ENCODE data around the gene ANKS3. TPM values are rescaled to one million over a fixed set of nuclear protein-coding genes. Genes with fewer than 3 reads are reported as not detected.

Gene ANKS3
- polyA plus RNA-seq, 1 of the 3 experiments (the other 2 are of a cell fraction) = 42.2 TPM

GRCh38 chr16:4681471-4682083 is 52.5 kb downstream of the ANKS3 start:
- no peaks in the 10 kb centered on the region for H3F3A ChIP-seq (replicated peaks; ENCODE audit: insufficient read depth)
- peaks cover 0 to 4% of the 10 kb centered on the region in 2 experiments; a peak in 1 of 4 replicates for H3K4me1 ChIP-seq (ENCODE audit: control insufficient read depth in 1 of 2, insufficient read depth in 2 of 2, low read depth in 1 of 2, low read length in 1 of 2)
- H3K4me3 ChIP-seq (ENCODE audit: low read depth in 2 of 2, low read length in 1 of 2) = no peak overlapping the region
- H3K79me2 ChIP-seq (ENCODE audit: insufficient read depth) = no peaks in the 10 kb centered on the region; the same call in 1 of the 2 replicates
- no peak for TF ChIP-seq FOXM1 (IDR thresholded peaks at IDR 0.05; ENCODE audit: low read depth)
- TF ChIP-seq EZH2phosphoT487 (IDR thresholded peaks at IDR 0.05; ENCODE audit: borderline replicate concordance, low read depth) = no peak
- H3K36me3 ChIP-seq (replicated peaks in 1 of 2; ENCODE audit: control insufficient read depth in 1 of 2, insufficient read depth in 2 of 2, low read length in 1 of 2) = peaks cover 0 to 56% of the 10 kb centered on the region in 2 experiments
- DNase-seq = no peak
- ChIA-PET POLR2A (no interaction called here), CTCF (no interaction called here)
- no peak overlapping the region for H3K27ac ChIP-seq (ENCODE audit: low read depth in 2 of 2, low read length in 1 of 2)
- no peak overlapping the region for H3K9ac ChIP-seq
- H3K27me3 ChIP-seq (ENCODE audit: insufficient read depth) = no peaks in the 10 kb centered on the region
- H2AFZ ChIP-seq (ENCODE audit: low read depth) = no peak overlapping the region
- 0 out of 2 replicates have a peak, but pooled peaks cover 2% of the 10 kb centered on the region for H4K20me1 ChIP-seq (ENCODE audit: insufficient read depth)
- 97% methylated on average over 27 of the region's 39 CpGs for WGBS (ENCODE audit: low lambda C conversion rate)
- no peaks in the 10 kb centered on the region for H3K9me2 ChIP-seq
- no peak overlapping the region for H3K4me2 ChIP-seq
- H3K9me3 ChIP-seq = no peaks in the 10 kb centered on the region

- CTCF ChIA-PET = no interaction called here
These were observed 53.2 kb downstream of the ANKS3 start for GRCh38 chr16:4680673-4681470.

More at GRCh38 chr16:4680673-4681470, 53.2 kb downstream of the ANKS3 start:
- POLR2A ChIA-PET = interaction anchor here (0.9 kb wide), 1 partner anchor 13 kb away, joined by 3 read pairs; the partner anchor contains the start of gene NUDT16L1
- H3K27me3 ChIP-seq (ENCODE audit: insufficient read depth) = no peaks in the 10 kb centered on the region
- no peak for DNase-seq
- no peaks in the 10 kb centered on the region; the same call in 1 of the 2 replicates for H3K79me2 ChIP-seq (ENCODE audit: insufficient read depth)
- H3K9me2 ChIP-seq = no peaks in the 10 kb centered on the region
- 0 out of 2 replicates have a peak, but pooled peaks cover 2% of the 10 kb centered on the region for H4K20me1 ChIP-seq (ENCODE audit: insufficient read depth)
- H3K4me3 ChIP-seq (ENCODE audit: low read depth in 2 of 2, low read length in 1 of 2) = no peak overlapping the region
- no peak overlapping the region for H3K4me2 ChIP-seq
- H3K36me3 ChIP-seq (replicated peaks in 1 of 2; ENCODE audit: control insufficient read depth in 1 of 2, insufficient read depth in 2 of 2, low read length in 1 of 2) = peaks cover 0 to 50% of the 10 kb centered on the region in 2 experiments
- TF ChIP-seq TCF12 (IDR thresholded peaks at IDR 0.05) (no peak), IRF3 (IDR thresholded peaks at IDR 0.05; ENCODE audit: low read depth, low read length) (no peak), SMC3 (IDR thresholded peaks at IDR 0.05; ENCODE audit: low read depth, low read length) (no peak)
- peaks cover 0 to 4% of the 10 kb centered on the region in 2 experiments; a peak in 1 of 4 replicates for H3K4me1 ChIP-seq (ENCODE audit: control insufficient read depth in 1 of 2, insufficient read depth in 2 of 2, low read depth in 1 of 2, low read length in 1 of 2)
- H2AFZ ChIP-seq (ENCODE audit: low read depth) = no peak overlapping the region
- no peak overlapping the region for H3K27ac ChIP-seq (ENCODE audit: low read depth in 2 of 2, low read length in 1 of 2)
- no peak overlapping the region for H3K9ac ChIP-seq
- no peaks in the 10 kb centered on the region for H3K9me3 ChIP-seq
- 93% methylated on average over 13 of the region's 26 CpGs for WGBS (ENCODE audit: low lambda C conversion rate)
- no peaks in the 10 kb centered on the region for H3F3A ChIP-seq (replicated peaks; ENCODE audit: insufficient read depth)
